ENCODE results near the gene SOCS6. TPM values are rescaled to one million over a fixed set of nuclear protein-coding genes. Genes with fewer than 3 reads are reported as not detected.

SOCS6 gene
- total RNA-seq, 1 donor from 2014 or later = 3.8 TPM

- H3K9me3 Mint-ChIP-seq = peaks cover 19% of the 10 kb centered on the region
- no peaks in the 10 kb centered on the region for H3K36me3 Mint-ChIP-seq (ENCODE audit: low read depth)
- no peaks in the 10 kb centered on the region for H3K4me1 Mint-ChIP-seq (ENCODE audit: low read depth)
- intact Hi-C loops (cut with micrococcal nuclease) = no loop called here
- no peak overlapping the region for H3K4me3 Mint-ChIP-seq (ENCODE audit: low read depth)
- no peak overlapping the region for H3K27ac Mint-ChIP-seq
- no peaks in the 10 kb centered on the region for H3K27me3 Mint-ChIP-seq (ENCODE audit: low read depth)
- no peak for DNase-seq (ENCODE audit: low spot score)
These were observed 17.1 kb upstream of the SOCS6 start for GRCh38 chr18:70271742-70272141.

GRCh38 chr18:70273021-70273420 lies 15.8 kb upstream of the SOCS6 start:
- Mint-ChIP-seq H3K27ac (no peak overlapping the region), H3K9me3 (peaks cover 19% of the 10 kb centered on the region), H3K4me1 (ENCODE audit: low read depth) (no peaks in the 10 kb centered on the region), H3K36me3 (ENCODE audit: low read depth) (no peaks in the 10 kb centered on the region), H3K4me3 (ENCODE audit: low read depth) (no peak overlapping the region), H3K27me3 (ENCODE audit: low read depth) (no peaks in the 10 kb centered on the region)
- DNase-seq (ENCODE audit: low spot score) = no peak
- intact Hi-C loops (cut with micrococcal nuclease) = no loop called here

GRCh38 chr18:70276416-70277191 lies 12.2 kb upstream of the SOCS6 start:
- DNase-seq (ENCODE audit: low spot score) = no peak
- Mint-ChIP-seq H3K9me3 (peaks cover 16% of the 10 kb centered on the region), H3K4me3 (ENCODE audit: low read depth) (no peak overlapping the region), H3K4me1 (ENCODE audit: low read depth) (no peaks in the 10 kb centered on the region), H3K27me3 (ENCODE audit: low read depth) (no peaks in the 10 kb centered on the region), H3K36me3 (ENCODE audit: low read depth) (no peaks in the 10 kb centered on the region), H3K27ac (no peak overlapping the region)
- intact Hi-C loops (cut with micrococcal nuclease) = no loop called here

GRCh38 chr18:70279470-70279869 lies 9.4 kb upstream of the SOCS6 start:
- Mint-ChIP-seq H3K9me3 (peaks cover 7% of the 10 kb centered on the region), H3K27me3 (ENCODE audit: low read depth) (no peaks in the 10 kb centered on the region), H3K36me3 (ENCODE audit: low read depth) (no peaks in the 10 kb centered on the region), H3K4me1 (ENCODE audit: low read depth) (no peaks in the 10 kb centered on the region), H3K27ac (no peak overlapping the region), H3K4me3 (ENCODE audit: low read depth) (no peak overlapping the region)
- intact Hi-C loops (cut with micrococcal nuclease) = no loop called here
- DNase-seq (ENCODE audit: low spot score) = no peak

- no peaks in the 10 kb centered on the region for H3K27me3 Mint-ChIP-seq (ENCODE audit: low read depth)
- H3K36me3 Mint-ChIP-seq (ENCODE audit: low read depth) = no peaks in the 10 kb centered on the region
- intact Hi-C loops (cut with micrococcal nuclease) = no loop called here
- DNase-seq (ENCODE audit: low spot score) = no peak
- H3K4me1 Mint-ChIP-seq (ENCODE audit: low read depth) = no peaks in the 10 kb centered on the region
- H3K4me3 Mint-ChIP-seq (ENCODE audit: low read depth) = no peak overlapping the region
- H3K9me3 Mint-ChIP-seq = peaks cover 7% of the 10 kb centered on the region
- H3K27ac Mint-ChIP-seq = no peak overlapping the region
These were observed 8.6 kb upstream of the SOCS6 start for GRCh38 chr18:70280007-70280925.

GRCh38 chr18:70284976-70285620 lies 3.7 kb upstream of the SOCS6 start:
- intact Hi-C loops (cut with micrococcal nuclease) = no loop called here
- no peak overlapping the region for H3K27ac Mint-ChIP-seq
- H3K27me3 Mint-ChIP-seq (ENCODE audit: low read depth) = peaks cover 15% of the 10 kb centered on the region
- no peak overlapping the region for H3K4me3 Mint-ChIP-seq (ENCODE audit: low read depth)
- no peak for DNase-seq (ENCODE audit: low spot score)
- H3K4me1 Mint-ChIP-seq (ENCODE audit: low read depth) = peaks cover 4% of the 10 kb centered on the region
- H3K36me3 Mint-ChIP-seq (ENCODE audit: low read depth) = peaks cover 3% of the 10 kb centered on the region
- H3K9me3 Mint-ChIP-seq = peaks cover 7% of the 10 kb centered on the region

GRCh38 chr18:70287731-70288130 lies 1.1 kb upstream of the SOCS6 start:
- DNase-seq (ENCODE audit: low spot score) = no peak
- Mint-ChIP-seq H3K27ac (no peak overlapping the region), H3K36me3 (ENCODE audit: low read depth) (peaks cover 8% of the 10 kb centered on the region), H3K4me1 (ENCODE audit: low read depth) (peaks cover 12% of the 10 kb centered on the region), H3K4me3 (ENCODE audit: low read depth) (peak overlapping the region; percentile 61), H3K27me3 (ENCODE audit: low read depth) (peaks cover 29% of the 10 kb centered on the region), H3K9me3 (peaks cover 3% of the 10 kb centered on the region)
- intact Hi-C loops (cut with micrococcal nuclease) = no loop called here

GRCh38 chr18:70288171-70288850 lies 534 bp upstream of the SOCS6 start:
- Mint-ChIP-seq H3K27me3 (ENCODE audit: low read depth) (peaks cover 31% of the 10 kb centered on the region), H3K9me3 (no peaks in the 10 kb centered on the region), H3K4me3 (ENCODE audit: low read depth) (peak overlapping the region; percentile 61), H3K4me1 (ENCODE audit: low read depth) (peaks cover 16% of the 10 kb centered on the region), H3K27ac (no peak overlapping the region), H3K36me3 (ENCODE audit: low read depth) (peaks cover 8% of the 10 kb centered on the region)
- DNase-seq (ENCODE audit: low spot score) = no peak
- intact Hi-C loops (cut with micrococcal nuclease) = no loop called here

- Mint-ChIP-seq H3K27ac (peak overlapping the region; percentile 70), H3K27me3 (ENCODE audit: low read depth) (peaks cover 34% of the 10 kb centered on the region), H3K36me3 (ENCODE audit: low read depth) (peaks cover 8% of the 10 kb centered on the region), H3K4me1 (ENCODE audit: low read depth) (peaks cover 18% of the 10 kb centered on the region), H3K4me3 (ENCODE audit: low read depth) (peak overlapping the region; percentile 85), H3K9me3 (no peaks in the 10 kb centered on the region)
- intact Hi-C loops (cut with micrococcal nuclease) = loop anchor here (1.0 to 10.0 kb wide), 2 partner anchors 84 to 145 kb away; partner anchors contain the start of gene RTTN
- peak; percentile 22 for DNase-seq (ENCODE audit: low spot score)
These were observed 787 bp downstream of the SOCS6 start for GRCh38 chr18:70289351-70290312.

- peaks cover 8% of the 10 kb centered on the region for H3K36me3 Mint-ChIP-seq (ENCODE audit: low read depth)
- H3K4me3 Mint-ChIP-seq (ENCODE audit: low read depth) = peak overlapping the region; percentile 85
- peak overlapping the region; percentile 38 for H3K27ac Mint-ChIP-seq
- peaks cover 18% of the 10 kb centered on the region for H3K4me1 Mint-ChIP-seq (ENCODE audit: low read depth)
- H3K9me3 Mint-ChIP-seq = no peaks in the 10 kb centered on the region
- no peak for DNase-seq (ENCODE audit: low spot score)
- intact Hi-C loops (cut with micrococcal nuclease) = loop anchor here (10.0 kb wide), 1 partner anchor 144 kb away; no protein-coding TSS in a partner anchor
- peaks cover 34% of the 10 kb centered on the region for H3K27me3 Mint-ChIP-seq (ENCODE audit: low read depth)
These were observed 1.8 kb downstream of the SOCS6 start for GRCh38 chr18:70290482-70291294.

GRCh38 chr18:70291295-70291574 lies 2.4 kb downstream of the SOCS6 start:
- peaks cover 36% of the 10 kb centered on the region for H3K27me3 Mint-ChIP-seq (ENCODE audit: low read depth)
- H3K9me3 Mint-ChIP-seq = no peaks in the 10 kb centered on the region
- H3K27ac Mint-ChIP-seq = no peak overlapping the region
- no peak for DNase-seq (ENCODE audit: low spot score)
- intact Hi-C loops (cut with micrococcal nuclease) = loop anchor here (10.0 kb wide), 1 partner anchor 144 kb away; no protein-coding TSS in a partner anchor
- H3K4me1 Mint-ChIP-seq (ENCODE audit: low read depth) = peaks cover 18% of the 10 kb centered on the region
- H3K36me3 Mint-ChIP-seq (ENCODE audit: low read depth) = peaks cover 8% of the 10 kb centered on the region
- peak overlapping the region; percentile 85 for H3K4me3 Mint-ChIP-seq (ENCODE audit: low read depth)

Measured in activated T-helper 2 cell treated with anti-CD3 and anti-CD28 coated beads, Interferon-gamma antibody, Interleukin-2, Interleukin-4, amounts not matched to agents 10 μg/mL and 5 μg/mL and 100 μg/mL, durations not matched to agents 14 hours and 24 hours and 36 hours (primary cell).